Coronary artery (tissue), 2 donors: Measurements from ENCODE around the gene RPL35.
A peak's percentile ranks its signal among the peaks of the same experiment; 100 is the strongest.

Source experiments
- DNase-seq: peaks from one replicate; pipeline ENCODE4 v3.0.0-alpha.2; 2017; ENCODE audit warnings: low spot score
- H3K27ac ChIP-seq, 2 donors: fragments of 200-600 bp; sonication (generic); one replicate each; pipeline ENCODE4 v1.5.1; 2016 to 2019
- H3K4me3 ChIP-seq: fragments of 200-600 bp; sonication (generic); 2 replicates; pipeline ENCODE4 v1.5.1; 2016; ENCODE audit warnings: mild to moderate bottlenecking, moderate library complexity
- TF ChIP-seq, protein P1 (sequence below): fragments of 200-600 bp; sonication (generic); IDR thresholded peaks from one replicate; pipeline ENCODE4 v1.5.1; 2019; ENCODE audit warnings: antibody characterized with exemption

RPL35 gene

DNA sequence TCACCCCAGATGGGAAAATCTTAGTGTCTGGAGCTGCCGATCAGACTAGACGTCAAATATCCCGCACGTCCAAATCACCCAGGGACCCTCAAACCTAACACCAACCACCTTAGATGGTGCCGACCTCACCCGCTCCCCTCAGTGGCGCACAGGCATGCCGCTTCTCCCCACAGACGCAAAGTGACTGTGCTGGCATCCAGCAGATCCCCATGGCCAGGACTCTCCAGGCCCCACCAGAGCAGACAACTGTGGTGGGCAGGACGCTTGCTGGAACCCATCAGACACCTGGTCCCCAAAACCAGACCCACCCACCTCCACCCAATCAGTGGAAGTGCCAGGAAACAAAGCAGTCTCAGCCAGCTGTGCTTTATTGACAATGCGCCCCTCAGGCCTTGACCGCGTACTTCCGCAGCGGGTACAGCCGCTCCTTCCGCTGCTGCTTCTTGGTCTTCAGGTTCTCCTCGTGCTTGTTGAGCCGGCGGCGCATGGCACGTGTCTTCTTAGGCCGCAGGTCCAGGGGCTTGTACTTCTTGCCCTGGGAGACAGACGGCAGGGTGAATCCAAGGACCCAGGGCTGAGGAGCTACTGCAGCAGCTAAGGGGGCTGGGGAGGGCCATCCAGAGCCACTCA, 4.1 kb downstream of the RPL35 start:
- Histone ChIP-seq H3K27ac (no peak overlapping the region), H3K4me3 (no peak overlapping the region)
- TF ChIP-seq, protein P1, sequence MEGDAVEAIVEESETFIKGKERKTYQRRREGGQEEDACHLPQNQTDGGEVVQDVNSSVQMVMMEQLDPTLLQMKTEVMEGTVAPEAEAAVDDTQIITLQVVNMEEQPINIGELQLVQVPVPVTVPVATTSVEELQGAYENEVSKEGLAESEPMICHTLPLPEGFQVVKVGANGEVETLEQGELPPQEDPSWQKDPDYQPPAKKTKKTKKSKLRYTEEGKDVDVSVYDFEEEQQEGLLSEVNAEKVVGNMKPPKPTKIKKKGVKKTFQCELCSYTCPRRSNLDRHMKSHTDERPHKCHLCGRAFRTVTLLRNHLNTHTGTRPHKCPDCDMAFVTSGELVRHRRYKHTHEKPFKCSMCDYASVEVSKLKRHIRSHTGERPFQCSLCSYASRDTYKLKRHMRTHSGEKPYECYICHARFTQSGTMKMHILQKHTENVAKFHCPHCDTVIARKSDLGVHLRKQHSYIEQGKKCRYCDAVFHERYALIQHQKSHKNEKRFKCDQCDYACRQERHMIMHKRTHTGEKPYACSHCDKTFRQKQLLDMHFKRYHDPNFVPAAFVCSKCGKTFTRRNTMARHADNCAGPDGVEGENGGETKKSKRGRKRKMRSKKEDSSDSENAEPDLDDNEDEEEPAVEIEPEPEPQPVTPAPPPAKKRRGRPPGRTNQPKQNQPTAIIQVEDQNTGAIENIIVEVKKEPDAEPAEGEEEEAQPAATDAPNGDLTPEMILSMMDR, result no peak
- DNase-seq, result peak; percentile 65

DNA sequence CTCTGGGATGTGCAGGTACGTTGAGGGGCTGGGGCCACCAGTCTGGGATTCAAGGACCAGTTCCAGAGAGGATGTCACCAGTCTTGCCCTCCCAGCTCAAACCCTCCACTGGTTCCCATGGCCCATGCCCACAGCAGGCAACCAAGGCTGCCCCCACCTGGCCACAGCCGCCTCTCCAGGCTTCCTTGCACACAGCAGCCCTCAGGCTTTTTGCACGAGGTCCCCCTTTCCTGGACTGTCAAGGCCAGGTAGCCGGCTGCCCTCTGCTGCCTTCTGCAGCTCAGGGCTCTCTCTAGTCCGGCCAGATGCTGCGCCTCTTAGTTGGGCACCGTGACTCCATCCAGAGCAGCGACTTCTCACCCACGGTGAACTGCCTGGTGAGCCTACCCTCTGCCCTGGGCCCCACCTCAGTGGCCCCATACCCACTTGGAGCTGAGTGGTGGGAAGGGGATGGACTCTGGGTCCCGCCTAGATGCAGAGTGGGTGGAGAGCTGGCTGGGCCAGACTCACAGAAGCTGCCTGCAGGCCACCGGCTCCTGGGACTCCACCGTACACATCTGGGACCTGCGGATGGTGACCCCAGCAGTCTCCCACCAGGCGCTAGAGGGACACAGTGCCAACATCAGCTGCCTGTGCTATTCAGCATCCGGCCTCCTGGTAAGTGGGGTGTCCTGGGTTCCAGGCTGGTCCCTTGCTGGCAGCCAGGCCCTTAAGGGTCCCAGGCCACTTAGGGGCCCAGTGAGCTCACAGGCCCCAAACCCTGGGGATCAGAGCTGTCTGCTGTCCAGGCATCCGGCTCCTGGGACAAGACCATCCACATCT, 5.6 kb downstream of the RPL35 start:
- TF ChIP-seq, protein P1, result no peak
- Histone ChIP-seq H3K4me3 (no peak overlapping the region), H3K27ac (no peak overlapping the region)
- peak; percentile 72 for DNase-seq

DNA sequence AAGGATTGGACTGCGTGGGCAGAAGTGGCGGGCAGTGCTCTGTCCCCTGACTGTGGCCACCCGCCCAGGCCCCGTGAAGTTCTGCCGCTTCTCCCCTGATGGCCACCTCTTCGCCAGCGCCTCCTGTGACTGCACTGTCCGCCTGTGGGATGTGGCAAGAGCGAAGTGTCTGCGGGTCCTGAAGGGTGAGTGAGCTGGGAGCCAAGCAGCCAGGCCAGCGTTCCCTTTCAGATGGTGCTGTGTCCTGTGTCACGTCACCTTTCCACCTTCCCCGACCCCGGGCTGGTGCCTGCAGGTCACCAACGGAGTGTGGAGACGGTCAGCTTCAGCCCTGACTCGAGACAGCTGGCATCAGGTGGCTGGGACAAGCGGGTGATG, 6.2 kb downstream of the RPL35 start:
- TF ChIP-seq, protein P1, result no peak
- DNase-seq, result no peak
- H3K4me3 ChIP-seq, result no peak overlapping the region
- no peak overlapping the region for H3K27ac ChIP-seq

DNA sequence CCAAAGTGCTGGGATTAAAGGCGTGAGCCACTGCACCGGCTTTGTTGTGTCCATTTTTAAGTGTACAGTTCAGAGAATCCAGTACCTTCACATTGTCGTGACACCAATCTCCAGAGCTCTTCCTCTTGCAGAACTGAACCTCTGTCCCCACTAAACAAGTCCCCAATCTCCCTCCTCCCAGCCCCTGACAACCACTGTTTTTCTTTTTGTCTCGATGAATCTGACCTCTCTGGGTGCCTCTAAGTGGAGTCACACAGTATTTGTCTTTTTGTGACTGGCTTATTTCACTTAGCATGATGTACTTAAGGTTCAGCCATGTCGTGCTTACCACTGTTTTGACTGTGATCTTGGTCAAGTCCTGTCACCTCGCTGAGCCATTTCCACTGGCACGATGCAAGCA, 6.9 kb downstream of the RPL35 start:
- DNase-seq, result no peak
- Histone ChIP-seq H3K4me3 (no peak overlapping the region), H3K27ac (no peak overlapping the region)
- TF ChIP-seq, protein P1, result no peak

DNA sequence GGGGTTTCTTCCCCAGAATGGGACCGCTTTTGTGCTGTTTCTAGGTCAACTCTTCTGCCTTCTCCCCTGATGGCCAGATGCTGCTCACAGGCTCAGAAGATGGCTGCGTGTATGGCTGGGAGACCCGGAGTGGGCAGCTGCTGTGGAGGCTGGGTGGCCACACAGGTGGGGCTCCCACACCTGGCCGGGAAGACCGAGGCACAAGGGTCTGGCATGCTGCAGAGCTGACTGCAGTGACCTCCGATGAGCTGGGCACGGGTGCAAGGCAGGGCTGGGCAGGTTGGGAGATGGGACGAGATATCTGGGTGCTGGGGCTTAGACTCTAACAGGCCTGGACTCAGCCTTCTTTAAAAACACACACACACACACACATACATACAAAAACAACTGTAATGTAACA, 7.6 kb downstream of the RPL35 start:
- DNase-seq, result no peak
- Histone ChIP-seq H3K4me3 (no peak overlapping the region), H3K27ac (peak overlapping the region in 1 of 2 donors; percentile 74)
- TF ChIP-seq, protein P1, result no peak

DNA sequence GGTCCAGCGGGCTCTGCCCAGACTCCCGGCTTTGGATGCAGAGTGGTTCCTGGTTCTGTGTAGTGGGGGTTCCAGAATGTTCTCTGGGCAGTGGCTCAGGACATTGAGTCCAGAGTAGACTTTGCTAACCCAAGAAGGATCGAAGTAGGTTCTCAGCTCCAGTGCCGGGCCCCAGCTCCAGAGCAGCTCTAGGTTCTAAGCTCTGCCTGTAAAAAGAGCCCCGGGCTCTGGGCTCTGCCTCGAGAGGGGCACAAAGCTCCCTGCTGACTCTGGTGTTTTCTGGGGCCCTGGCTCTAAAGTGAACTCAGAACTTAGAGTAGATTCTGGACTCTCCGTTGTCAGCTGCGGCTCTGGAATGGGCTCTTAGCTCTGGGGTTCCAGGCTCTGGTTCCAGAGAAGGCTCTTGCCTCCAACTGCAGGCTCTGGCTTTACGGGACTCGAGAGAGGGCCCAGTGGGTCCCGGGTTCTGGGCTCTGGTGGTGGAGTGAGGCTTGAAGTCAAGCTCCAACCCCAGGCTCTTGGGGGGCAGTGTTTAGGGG, 8.1 kb downstream of the RPL35 start:
- peak overlapping the region; percentile 74 for H3K4me3 ChIP-seq
- DNase-seq, result no peak
- H3K27ac ChIP-seq, result peak overlapping the region; percentile 38 to 74
- TF ChIP-seq, protein P1, result no peak
